ENCODE data around the gene RANBP17. TPM values are rescaled to one million over a fixed set of nuclear protein-coding genes. Genes with fewer than 3 reads are reported as not detected.
"Not testable (repeated sequence)": the region's sequence is repeated elsewhere in the genome, so short reads cannot be mapped to it uniquely, and the experiment has no call there.

The RANBP17 gene
- total RNA-seq, 1 donor from 2014 or later: 197 TPM

- DNase-seq (ENCODE audit: low spot score): no peak
Observed at GRCh38 chr5:170941788-170942187, 80.0 kb downstream of the RANBP17 start.

GRCh38 chr5:170945275-170945674 lies 83.5 kb downstream of the RANBP17 start:
- no peak for DNase-seq (ENCODE audit: low spot score)

GRCh38 chr5:170960567-170960966 lies 98.7 kb downstream of the RANBP17 start:
- DNase-seq (ENCODE audit: low spot score): no peak

- no peak for DNase-seq (ENCODE audit: low spot score)
Observed at GRCh38 chr5:170963521-170963920, 101.7 kb downstream of the RANBP17 start.

GRCh38 chr5:170974461-170974860 lies 112.6 kb downstream of the RANBP17 start:
- DNase-seq (ENCODE audit: low spot score): no peak

- DNase-seq (ENCODE audit: low spot score): not testable (repeated sequence)
Observed at GRCh38 chr5:170980261-170980660, 118.4 kb downstream of the RANBP17 start.

GRCh38 chr5:170985486-170985885 lies 123.7 kb downstream of the RANBP17 start:
- DNase-seq (ENCODE audit: low spot score): no peak

- peak; percentile 18 for DNase-seq (ENCODE audit: low spot score)
Observed at GRCh38 chr5:170986598-170986997, 124.8 kb downstream of the RANBP17 start.

GRCh38 chr5:170993476-170993875 lies 131.7 kb downstream of the RANBP17 start:
- DNase-seq (ENCODE audit: low spot score): no peak

GRCh38 chr5:171010086-171010485 lies 148.3 kb downstream of the RANBP17 start:
- no peak for DNase-seq (ENCODE audit: low spot score)

- DNase-seq (ENCODE audit: low spot score): no peak
Observed at GRCh38 chr5:171010816-171011215, 149.0 kb downstream of the RANBP17 start.

GRCh38 chr5:171023508-171023907 lies 161.7 kb downstream of the RANBP17 start:
- DNase-seq (ENCODE audit: low spot score): no peak

GRCh38 chr5:171024084-171024483 lies 162.3 kb downstream of the RANBP17 start:
- no peak for DNase-seq (ENCODE audit: low spot score)

GRCh38 chr5:171029401-171029800 lies 167.6 kb downstream of the RANBP17 start:
- no peak for DNase-seq (ENCODE audit: low spot score)

GRCh38 chr5:171031977-171032376 lies 170.2 kb downstream of the RANBP17 start:
- DNase-seq (ENCODE audit: low spot score): no peak

GRCh38 chr5:171032435-171032973 lies 170.7 kb downstream of the RANBP17 start:
- no peak for DNase-seq (ENCODE audit: low spot score)

GRCh38 chr5:171041893-171042292 lies 180.1 kb downstream of the RANBP17 start:
- not testable (repeated sequence) for DNase-seq (ENCODE audit: low spot score)

GRCh38 chr5:171050916-171051315 lies 189.1 kb downstream of the RANBP17 start:
- DNase-seq (ENCODE audit: low spot score): peak; percentile 3

GRCh38 chr5:171055875-171056454 lies 194.1 kb downstream of the RANBP17 start:
- no peak for DNase-seq (ENCODE audit: low spot score)

- no peak for DNase-seq (ENCODE audit: low spot score)
Observed at GRCh38 chr5:171067540-171068130, 205.8 kb downstream of the RANBP17 start.

- no peak for DNase-seq (ENCODE audit: low spot score)
Observed at GRCh38 chr5:171074747-171075146, 212.9 kb downstream of the RANBP17 start.

GRCh38 chr5:171080186-171080938 lies 218.5 kb downstream of the RANBP17 start:
- no peak for DNase-seq (ENCODE audit: low spot score)

- no peak for DNase-seq (ENCODE audit: low spot score)
Observed at GRCh38 chr5:171081319-171081718, 219.5 kb downstream of the RANBP17 start.
